ENCODE measurements around the gene KCNQ1.

KCNQ1 gene

DNA sequence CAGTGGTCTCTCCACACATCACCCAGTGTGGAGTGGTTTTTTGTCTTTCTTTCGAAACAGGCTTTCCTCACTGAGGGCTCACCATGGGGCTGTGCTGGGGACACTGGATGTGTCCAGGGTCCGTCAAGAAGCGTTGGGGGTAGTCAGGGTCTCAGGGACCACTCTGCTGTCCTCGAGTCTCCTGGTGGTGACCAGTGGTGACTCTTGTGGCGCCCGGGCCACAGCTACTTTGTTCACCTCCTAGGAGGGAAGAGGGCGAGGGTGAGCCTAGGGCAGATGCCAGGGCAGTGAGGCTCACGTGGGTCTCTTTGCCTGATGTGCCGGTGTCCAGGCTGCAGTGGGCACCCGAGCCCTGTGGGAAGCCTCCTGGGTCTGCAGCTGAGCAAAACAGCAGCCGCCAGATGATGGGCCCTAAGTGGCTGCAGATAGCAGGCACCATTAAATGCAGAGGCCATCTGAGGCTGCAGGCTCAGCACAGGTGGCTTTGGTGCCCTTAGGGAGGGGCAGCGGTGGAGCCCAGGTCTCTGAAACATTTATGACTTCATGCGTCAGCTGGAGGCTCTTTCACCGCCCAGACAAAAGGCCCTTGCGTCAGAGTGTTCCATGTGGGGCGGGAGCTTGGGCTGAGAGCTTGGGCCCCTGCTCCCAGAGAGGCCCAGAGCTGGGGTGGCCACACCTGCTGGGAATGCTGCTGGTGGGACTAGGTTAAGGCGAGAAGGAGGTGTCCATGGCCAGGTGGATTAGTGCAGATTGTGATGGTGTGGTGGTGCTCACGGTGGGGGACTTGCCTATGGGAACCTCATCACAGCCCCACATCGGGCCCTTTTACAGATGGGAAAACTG, 29.5 kb downstream of the KCNQ1 start:
- H3K79me2 ChIP-seq (ENCODE audit: insufficient read depth, low read length), result no peaks in the 10 kb centered on the region
- H3K36me3 ChIP-seq (ENCODE audit: insufficient read depth, low read length), result no peaks in the 10 kb centered on the region
- no peaks in the 10 kb centered on the region for H3F3A ChIP-seq (ENCODE audit: low read depth)
- no peak overlapping the region for H2AFZ ChIP-seq (ENCODE audit: low read length)
- no peaks in the 10 kb centered on the region for H3K4me1 ChIP-seq (ENCODE audit: insufficient read depth, low read length, poor library complexity, severe bottlenecking)
- no peaks in the 10 kb centered on the region for H4K20me1 ChIP-seq (ENCODE audit: insufficient read depth, low read length, poor library complexity, severe bottlenecking)
- H3K9me3 ChIP-seq (ENCODE audit: insufficient read depth, low read depth, low read length), result no peaks in the 10 kb centered on the region
- H3K4me3 ChIP-seq (ENCODE audit: low read length, poor library complexity, severe bottlenecking), result no peak overlapping the region
- H3K9me2 ChIP-seq (replicated peaks; ENCODE audit: low read depth, low read length), result no peaks in the 10 kb centered on the region
- H3K27me3 ChIP-seq (ENCODE audit: insufficient read depth, low read length, poor library complexity, severe bottlenecking), result no peaks in the 10 kb centered on the region
- TF ChIP-seq CTCF (conservative IDR thresholded peaks at IDR 0.05; ENCODE audit: low read length), result no peak
- TF ChIP-seq EZH2phosphoT487 (IDR thresholded peaks at IDR 0.05; ENCODE audit: borderline replicate concordance), result no peak
- no peak overlapping the region for H3K4me2 ChIP-seq (ENCODE audit: low read depth, low read length, poor library complexity, severe bottlenecking)
- H3K9ac ChIP-seq (ENCODE audit: low read depth, low read length, poor library complexity, severe bottlenecking), result no peak overlapping the region

DNA sequence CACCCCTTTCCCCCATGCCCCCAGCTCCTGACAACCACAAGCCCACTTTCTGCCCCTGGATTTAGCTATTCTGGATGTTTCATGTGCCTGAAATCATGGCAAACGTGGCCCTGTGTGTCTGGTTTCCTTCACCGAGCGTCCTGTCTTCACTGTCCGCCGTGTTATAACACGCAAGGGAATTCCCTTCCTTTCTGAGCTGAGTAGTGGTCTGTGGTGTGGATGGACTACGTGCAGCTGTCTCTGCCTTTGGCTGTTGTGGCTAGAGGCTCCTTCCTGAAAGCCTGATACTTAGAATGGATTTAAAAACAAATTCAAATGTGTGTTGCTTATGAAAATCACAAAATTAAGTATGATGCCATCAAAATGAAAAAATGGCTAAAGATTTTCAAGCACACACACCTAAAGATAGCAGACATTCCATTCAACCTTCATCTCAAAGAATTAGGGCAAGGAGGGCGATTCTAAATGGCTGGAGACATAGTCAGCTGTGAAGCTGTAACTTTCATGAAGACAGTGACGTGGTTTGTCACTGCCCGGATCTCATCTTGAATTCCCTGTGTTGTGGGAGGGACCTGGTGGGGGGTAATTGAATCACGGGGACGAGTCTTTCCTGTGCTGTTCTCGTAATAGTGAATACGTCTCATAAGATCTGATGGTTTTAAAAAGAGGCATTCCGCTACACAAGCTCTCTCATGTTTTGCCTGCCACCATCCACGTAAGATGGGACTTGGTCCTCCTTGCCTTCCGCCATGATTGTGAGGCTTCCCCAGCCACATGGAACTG, 30.5 kb downstream of the KCNQ1 start:
- Histone ChIP-seq H3K4me2 (ENCODE audit: low read depth, low read length, poor library complexity, severe bottlenecking) (no peak overlapping the region), H3K4me3 (ENCODE audit: low read length, poor library complexity, severe bottlenecking) (no peak overlapping the region)
- no peak for TF ChIP-seq EZH2phosphoT487 (IDR thresholded peaks at IDR 0.05; ENCODE audit: borderline replicate concordance)
- no peak for TF ChIP-seq CTCF (conservative IDR thresholded peaks at IDR 0.05; ENCODE audit: low read length)

DNA sequence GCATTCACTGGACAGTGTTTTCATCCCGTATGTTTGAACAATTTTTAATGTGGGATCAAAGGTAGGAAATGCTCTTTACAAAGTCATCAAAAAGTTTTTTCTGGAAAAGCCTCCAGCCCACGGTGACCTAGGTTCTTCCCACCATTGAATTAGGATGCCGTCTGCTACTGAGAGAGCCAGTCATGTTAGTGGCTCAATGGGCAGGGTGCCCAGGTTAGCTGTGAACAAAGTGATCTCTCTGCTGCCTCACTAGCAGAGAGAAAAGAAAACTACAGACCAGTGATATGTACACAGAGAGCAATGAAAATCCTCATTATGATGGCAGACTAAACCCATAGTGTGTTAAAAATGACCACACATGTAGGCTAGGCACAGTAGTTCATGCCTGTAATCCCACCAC, 32.4 kb downstream of the KCNQ1 start:
- H3K79me2 ChIP-seq (ENCODE audit: insufficient read depth, low read length), result no peaks in the 10 kb centered on the region

More for the DNA sequence above, 30.5 kb downstream of the KCNQ1 start:
- Histone ChIP-seq H3K9me2 (replicated peaks; ENCODE audit: low read depth, low read length) (no peaks in the 10 kb centered on the region), H3F3A (ENCODE audit: low read depth) (no peaks in the 10 kb centered on the region), H3K36me3 (ENCODE audit: insufficient read depth, low read length) (no peaks in the 10 kb centered on the region), H3K9ac (ENCODE audit: low read depth, low read length, poor library complexity, severe bottlenecking) (no peak overlapping the region), H3K9me3 (ENCODE audit: insufficient read depth, low read depth, low read length) (no peaks in the 10 kb centered on the region; the same call in 1 of the 2 replicates), H4K20me1 (ENCODE audit: insufficient read depth, low read length, poor library complexity, severe bottlenecking) (no peaks in the 10 kb centered on the region), H3K79me2 (ENCODE audit: insufficient read depth, low read length) (no peaks in the 10 kb centered on the region), H3K27me3 (ENCODE audit: insufficient read depth, low read length, poor library complexity, severe bottlenecking) (no peaks in the 10 kb centered on the region), H3K4me1 (ENCODE audit: insufficient read depth, low read length, poor library complexity, severe bottlenecking) (no peaks in the 10 kb centered on the region), H2AFZ (ENCODE audit: low read length) (no peak overlapping the region)

More for the DNA sequence above, 32.4 kb downstream of the KCNQ1 start:
- no peak overlapping the region for H3K4me3 ChIP-seq (ENCODE audit: low read length, poor library complexity, severe bottlenecking)
- H3K4me1 ChIP-seq (ENCODE audit: insufficient read depth, low read length, poor library complexity, severe bottlenecking), result no peaks in the 10 kb centered on the region
- no peak overlapping the region for H3K4me2 ChIP-seq (ENCODE audit: low read depth, low read length, poor library complexity, severe bottlenecking)
- H4K20me1 ChIP-seq (ENCODE audit: insufficient read depth, low read length, poor library complexity, severe bottlenecking), result no peaks in the 10 kb centered on the region
- no peaks in the 10 kb centered on the region; the same call in 1 of the 2 replicates for H3K9me3 ChIP-seq (ENCODE audit: insufficient read depth, low read depth, low read length)
- H3K36me3 ChIP-seq (ENCODE audit: insufficient read depth, low read length), result no peaks in the 10 kb centered on the region
- no peaks in the 10 kb centered on the region for H3K27me3 ChIP-seq (ENCODE audit: insufficient read depth, low read length, poor library complexity, severe bottlenecking)
- H3K9me2 ChIP-seq (replicated peaks; ENCODE audit: low read depth, low read length), result no peaks in the 10 kb centered on the region
- H3F3A ChIP-seq (ENCODE audit: low read depth), result no peaks in the 10 kb centered on the region
- no peak overlapping the region for H3K9ac ChIP-seq (ENCODE audit: low read depth, low read length, poor library complexity, severe bottlenecking)
- TF ChIP-seq EZH2phosphoT487 (IDR thresholded peaks at IDR 0.05; ENCODE audit: borderline replicate concordance), result no peak
- TF ChIP-seq CTCF (conservative IDR thresholded peaks at IDR 0.05; ENCODE audit: low read length), result no peak
- H2AFZ ChIP-seq (ENCODE audit: low read length), result no peak overlapping the region

All from Loucy (cell line).